ENCODE measurements around the gene RSPH1.

GRCh38 chr21:42463861-42464515 lies 32.0 kb downstream of the RSPH1 start:
- no peak for TF ChIP-seq ZNF565 (CRISPR knock-in tag; conservative IDR thresholded peaks at IDR 0.05; ENCODE audit: low read depth)
- TF ChIP-seq ZFP3 (CRISPR knock-in tag; IDR thresholded peaks at IDR 0.05): no peak
